ENCODE measurements around the gene SLC35B2. TPM values are rescaled to one million over a fixed set of nuclear protein-coding genes. Genes with fewer than 3 reads are reported as not detected.

Gene SLC35B2
- total RNA-seq, 8 experiments from 2014 or later, result 14.4 to 53.7 (median 41.0) TPM

GRCh38 chr6:44245912-44246662 is 11.2 kb downstream of the SLC35B2 start:
- Histone ChIP-seq H3K27ac (peak overlapping the region; percentile 96 to 97), H3K4me1 (replicated peaks in 1 of 2) (peaks cover 19 to 29% of the 10 kb centered on the region in 2 donors), H3K4me3 (peak overlapping the region; percentile 89 to 98 (median 95))
- ATAC-seq (replicated peaks in 6 of 8), result peak; percentile 50 to 71 (median 66)
- 0 to 7% (median 0%) methylated on average over 1 to 15 of the region's 62 CpGs; no CpG with 5 or more reads in 5 of the 10 experiments for WGBS, 10 experiments
- in situ Hi-C loops (cut with MboI; ENCODE audit: low pct_unique_long_range_greater_than_20kb in 2 of 9, low sequenced_read_pairs in 9 of 9, unreplicated experiment in 9 of 9), result loop anchor here in 1 of 9 experiments (25.0 kb wide), 1 partner anchor 134 kb away; no protein-coding TSS in a partner anchor

- in situ Hi-C loops (cut with MboI; ENCODE audit: low pct_unique_long_range_greater_than_20kb in 2 of 9, low sequenced_read_pairs in 9 of 9, unreplicated experiment in 9 of 9), result loop anchor here in 1 of 9 experiments (25.0 kb wide), 1 partner anchor 133 kb away; no protein-coding TSS in a partner anchor
- H3K4me3 ChIP-seq, result peak overlapping the region; percentile 89 to 98 (median 95)
- peak overlapping the region; percentile 96 to 97 for H3K27ac ChIP-seq
- peak in 1 of 8 experiments; percentile 0 for ATAC-seq (replicated peaks in 6 of 8)
- 0 to 82% (median 61%) methylated on average over 1 to 11 of the region's 12 CpGs; no CpG with 5 or more reads in 2 of the 10 experiments for WGBS, 10 experiments
- peaks cover 19 to 29% of the 10 kb centered on the region in 2 donors for H3K4me1 ChIP-seq (replicated peaks in 1 of 2)
These were observed 11.9 kb downstream of the SLC35B2 start for GRCh38 chr6:44245391-44245911.

DNA sequence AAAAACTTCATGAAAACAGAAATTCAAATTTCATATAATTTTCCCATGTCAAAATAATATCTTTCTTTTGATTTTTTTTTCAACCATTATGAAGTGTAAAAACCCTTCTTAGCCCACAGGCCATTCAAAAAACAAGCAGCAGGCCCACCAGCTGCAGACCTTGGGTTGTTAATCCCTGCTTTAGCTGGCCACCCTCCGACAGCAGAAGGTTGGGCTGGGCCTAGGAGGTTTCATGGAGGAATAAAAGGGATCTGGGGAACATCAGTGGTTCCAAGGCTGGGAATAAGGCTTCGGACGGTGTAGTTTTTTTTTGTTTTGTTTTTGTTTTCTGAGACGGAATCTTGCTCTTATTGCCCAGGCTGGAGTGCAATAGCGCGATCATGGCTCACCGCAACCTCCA is 14.0 kb downstream of the SLC35B2 start:
- in situ Hi-C loops (cut with MboI; ENCODE audit: low pct_unique_long_range_greater_than_20kb in 2 of 9, low sequenced_read_pairs in 9 of 9, unreplicated experiment in 9 of 9), result loop anchor here in 1 of 9 experiments (25.0 kb wide), 1 partner anchor 131 kb away; no protein-coding TSS in a partner anchor
- no peak overlapping the region for H3K27ac ChIP-seq
- H3K4me1 ChIP-seq (replicated peaks in 1 of 2), result peaks cover 15 to 18% of the 10 kb centered on the region in 2 donors
- 89 to 100% (median 94%) methylated on average over 1 to 6 of the region's 7 CpGs; no CpG with 5 or more reads in 3 of the 10 experiments for WGBS, 10 experiments
- no peak overlapping the region for H3K4me3 ChIP-seq
- no peak for ATAC-seq (replicated peaks in 6 of 8)

- peaks cover 15 to 21% of the 10 kb centered on the region in 2 donors for H3K4me1 ChIP-seq (replicated peaks in 1 of 2)
- 56 to 97% (median 80%) methylated on average over 3 to 7 of the region's 7 CpGs; no CpG with 5 or more reads in 2 of the 10 experiments for WGBS, 10 experiments
- no peak overlapping the region for H3K4me3 ChIP-seq
- in situ Hi-C loops (cut with MboI; ENCODE audit: low pct_unique_long_range_greater_than_20kb in 2 of 9, low sequenced_read_pairs in 9 of 9, unreplicated experiment in 9 of 9), result loop anchor here in 2 of 9 experiments (10.0 to 25.0 kb wide), 2 partner anchors 64 to 127 kb away; no protein-coding TSS in a partner anchor
- no peak for ATAC-seq (replicated peaks in 6 of 8)
- peak overlapping the region; percentile 90 to 95 for H3K27ac ChIP-seq
These were observed 18.5 kb downstream of the SLC35B2 start for GRCh38 chr6:44238687-44239350.

DNA sequence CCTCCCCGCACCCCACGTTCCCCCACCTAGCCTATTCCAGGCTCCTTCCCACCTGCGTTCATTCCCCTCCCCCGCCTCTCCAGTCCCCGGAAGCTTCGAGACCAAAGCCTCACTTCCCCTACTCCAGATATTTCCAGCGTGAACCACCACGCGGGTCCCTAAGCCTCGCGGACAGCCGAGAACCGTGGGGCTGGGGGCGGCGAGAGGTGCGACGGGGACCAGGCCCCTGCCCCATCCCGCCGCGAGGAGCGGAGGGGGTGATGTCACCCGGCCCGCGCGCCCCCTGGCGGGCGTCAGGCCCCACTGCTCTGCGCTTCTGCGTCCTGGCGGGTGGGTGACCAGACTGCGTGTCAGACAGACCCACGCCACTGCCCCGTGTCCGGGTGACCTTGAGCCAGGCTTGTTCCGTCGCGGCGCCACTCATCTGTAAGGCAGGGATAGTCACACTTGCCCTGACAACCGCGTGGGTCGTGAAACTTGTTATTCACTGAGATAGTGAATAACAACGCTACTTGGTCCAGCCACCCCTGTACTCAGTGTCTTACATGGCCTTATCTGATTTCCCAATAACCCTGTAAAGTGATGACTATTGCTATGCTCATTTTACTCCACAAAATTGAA is 19.4 kb downstream of the SLC35B2 start:
- Histone ChIP-seq H3K27ac (peak overlapping the region; percentile 90 to 95), H3K4me3 (peak overlapping the region; percentile 24 to 37 (median 29)), H3K4me1 (replicated peaks in 1 of 2) (peaks cover 15 to 21% of the 10 kb centered on the region in 2 donors)
- in situ Hi-C loops (cut with MboI; ENCODE audit: low pct_unique_long_range_greater_than_20kb in 2 of 9, low sequenced_read_pairs in 9 of 9, unreplicated experiment in 9 of 9), result loop anchor here in 2 of 9 experiments (10.0 to 25.0 kb wide), 2 partner anchors 63 to 126 kb away; no protein-coding TSS in a partner anchor
- peak; percentile 82 to 88 (median 82) for ATAC-seq (replicated peaks in 6 of 8)
- WGBS, 10 experiments, result 13 to 67% (median 40%) methylated on average over 1 to 8 of the region's 42 CpGs; no CpG with 5 or more reads in 7 of the 10 experiments

GRCh38 chr6:44237021-44237812 is 20.1 kb downstream of the SLC35B2 start:
- Histone ChIP-seq H3K4me3 (peak overlapping the region; percentile 24 to 37 (median 29)), H3K27ac (peak overlapping the region; percentile 90 to 95), H3K4me1 (replicated peaks in 1 of 2) (peaks cover 15 to 21% of the 10 kb centered on the region in 2 donors)
- peak; percentile 90 to 95 (median 92) for ATAC-seq (replicated peaks in 6 of 8)
- in situ Hi-C loops (cut with MboI; ENCODE audit: low pct_unique_long_range_greater_than_20kb in 2 of 9, low sequenced_read_pairs in 9 of 9, unreplicated experiment in 9 of 9), result loop anchor here in 2 of 9 experiments (10.0 to 25.0 kb wide), 2 partner anchors 62 to 125 kb away; no protein-coding TSS in a partner anchor
- WGBS, 10 experiments, result 69 to 100% (median 87%) methylated on average over 1 to 11 of the region's 22 CpGs; no CpG with 5 or more reads in 5 of the 10 experiments

GRCh38 chr6:44235891-44236516 is 21.3 kb downstream of the SLC35B2 start:
- Histone ChIP-seq H3K4me3 (no peak overlapping the region), H3K27ac (no peak overlapping the region), H3K4me1 (replicated peaks in 1 of 2) (peaks cover 15 to 21% of the 10 kb centered on the region in 2 donors)
- 83 to 100% (median 90%) methylated on average over 1 to 6 of the region's 6 CpGs; no CpG with 5 or more reads in 2 of the 10 experiments for WGBS, 10 experiments
- in situ Hi-C loops (cut with MboI; ENCODE audit: low pct_unique_long_range_greater_than_20kb in 2 of 9, low sequenced_read_pairs in 9 of 9, unreplicated experiment in 9 of 9), result loop anchor here in 2 of 9 experiments (10.0 to 25.0 kb wide), 2 partner anchors 61 to 124 kb away; no protein-coding TSS in a partner anchor
- no peak for ATAC-seq (replicated peaks in 6 of 8)

GRCh38 chr6:44235269-44235668 is 22.1 kb downstream of the SLC35B2 start:
- WGBS, 10 experiments, result 40 to 100% (median 85%) methylated on average over 1 to 6 of the region's 6 CpGs
- H3K4me3 ChIP-seq, result no peak overlapping the region

DNA sequence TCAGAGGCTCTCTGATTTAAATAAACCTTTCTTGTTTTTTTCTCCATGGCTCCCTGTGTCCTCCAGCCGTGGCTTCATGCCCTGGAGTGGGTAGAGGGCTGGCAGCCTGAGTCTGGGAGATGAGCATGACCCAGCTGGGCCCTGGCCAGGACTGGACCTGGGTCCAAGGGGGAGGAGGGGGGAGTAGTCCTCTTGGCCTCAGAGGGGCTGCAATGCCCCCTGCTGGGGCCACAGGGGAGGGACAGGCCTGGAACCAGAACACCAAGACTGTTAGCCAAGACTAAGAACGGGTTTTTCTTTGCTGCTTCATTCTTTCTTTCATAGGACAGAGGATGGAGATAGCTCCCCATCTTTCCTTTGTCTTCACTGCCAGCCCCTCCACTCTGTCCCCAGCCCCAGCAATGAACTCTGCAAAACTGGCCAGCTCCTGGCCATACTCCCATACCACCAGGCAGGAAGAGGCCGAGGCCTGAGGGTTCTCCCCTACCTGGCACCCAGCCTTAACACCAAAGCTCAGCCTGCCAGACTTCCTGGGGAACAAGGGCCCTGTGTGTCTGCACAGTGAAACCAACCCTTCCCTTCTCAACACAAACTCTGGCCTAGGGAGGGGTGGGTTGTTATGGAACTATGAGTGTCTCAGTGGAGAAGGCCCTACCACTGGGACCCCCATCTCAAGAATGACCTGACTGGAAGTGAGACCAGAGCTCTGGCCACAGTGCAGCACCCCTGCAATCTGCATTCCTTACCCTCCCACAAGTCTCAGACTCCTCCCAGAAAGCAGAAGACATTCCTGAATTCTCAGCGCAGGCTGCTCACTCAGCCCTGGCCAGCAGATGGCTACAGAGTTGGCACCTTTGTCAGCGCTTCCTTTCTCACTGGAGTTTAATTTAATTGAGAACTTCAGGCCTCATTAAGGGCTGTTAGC is 23.0 kb downstream of the SLC35B2 start:
- H3K4me1 ChIP-seq (replicated peaks in 1 of 2), result peaks cover 15 to 21% of the 10 kb centered on the region in 2 donors
- peak in 4 of 8 experiments; percentile 0 to 59 (median 54) for ATAC-seq (replicated peaks in 6 of 8)
- in situ Hi-C loops (cut with MboI; ENCODE audit: low pct_unique_long_range_greater_than_20kb in 2 of 9, low sequenced_read_pairs in 9 of 9, unreplicated experiment in 9 of 9), result loop anchor here in 2 of 9 experiments (10.0 to 25.0 kb wide), 2 partner anchors 60 to 122 kb away; no protein-coding TSS in a partner anchor
- WGBS, 10 experiments, result 0 to 100% (median 41%) methylated on average over 1 to 2 of the region's 5 CpGs; no CpG with 5 or more reads in 4 of the 10 experiments
- no peak overlapping the region for H3K27ac ChIP-seq
- H3K4me3 ChIP-seq, result no peak overlapping the region

More at GRCh38 chr6:44235269-44235668, 22.1 kb downstream of the SLC35B2 start:
- ATAC-seq (replicated peaks in 6 of 8), result no peak
- Histone ChIP-seq H3K27ac (no peak overlapping the region), H3K4me1 (replicated peaks in 1 of 2) (peaks cover 15 to 21% of the 10 kb centered on the region in 2 donors)
- in situ Hi-C loops (cut with MboI; ENCODE audit: low pct_unique_long_range_greater_than_20kb in 2 of 9, low sequenced_read_pairs in 9 of 9, unreplicated experiment in 9 of 9), result loop anchor here in 2 of 9 experiments (10.0 to 25.0 kb wide), 2 partner anchors 60 to 123 kb away; no protein-coding TSS in a partner anchor

DNA sequence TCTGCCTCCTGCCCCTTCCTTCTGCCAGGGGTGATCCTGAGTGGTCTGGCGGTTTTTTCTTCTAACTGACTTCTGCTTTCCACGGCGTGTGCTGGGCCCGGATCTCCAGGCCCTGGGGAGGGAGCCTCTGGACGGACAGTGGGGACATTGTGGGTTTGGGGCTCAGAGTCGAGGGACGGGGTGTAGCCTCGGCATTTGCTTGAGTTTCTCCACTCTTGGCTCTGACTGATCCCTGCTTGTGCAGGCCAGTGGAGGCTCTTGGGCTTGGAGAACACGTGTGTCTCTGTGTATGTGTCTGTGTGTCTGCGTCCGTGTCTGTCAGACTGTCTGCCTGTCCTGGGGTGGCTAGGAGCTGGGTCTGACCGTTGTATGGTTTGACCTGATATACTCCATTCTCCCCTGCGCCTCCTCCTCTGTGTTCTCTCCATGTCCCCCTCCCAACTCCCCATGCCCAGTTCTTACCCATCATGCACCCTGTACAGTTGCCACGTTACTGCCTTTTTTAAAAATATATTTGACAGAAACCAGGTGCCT is 23.7 kb downstream of the SLC35B2 start:
- no peak overlapping the region for H3K27ac ChIP-seq
- no peak overlapping the region for H3K4me3 ChIP-seq
- H3K4me1 ChIP-seq (replicated peaks in 1 of 2), result peaks cover 14 to 18% of the 10 kb centered on the region in 2 donors
- WGBS, 10 experiments, result 45 to 100% (median 84%) methylated on average over 2 to 12 of the region's 14 CpGs; no CpG with 5 or more reads in 2 of the 10 experiments
- in situ Hi-C loops (cut with MboI; ENCODE audit: low pct_unique_long_range_greater_than_20kb in 2 of 9, low sequenced_read_pairs in 9 of 9, unreplicated experiment in 9 of 9), result loop anchor here in 2 of 9 experiments (10.0 to 25.0 kb wide), 2 partner anchors 59 to 121 kb away; no protein-coding TSS in a partner anchor
- no peak for ATAC-seq (replicated peaks in 6 of 8)
